NCI-H2171 treated with DMSO at 0.1 percent for 48 hours (cell line): ENCODE data around the gene SHOX.

Experiments used
- DNase-seq: peaks from one replicate; lab custom pipeline; 2025; lab: John Stamatoyannopoulos, UW

The SHOX gene

DNA sequence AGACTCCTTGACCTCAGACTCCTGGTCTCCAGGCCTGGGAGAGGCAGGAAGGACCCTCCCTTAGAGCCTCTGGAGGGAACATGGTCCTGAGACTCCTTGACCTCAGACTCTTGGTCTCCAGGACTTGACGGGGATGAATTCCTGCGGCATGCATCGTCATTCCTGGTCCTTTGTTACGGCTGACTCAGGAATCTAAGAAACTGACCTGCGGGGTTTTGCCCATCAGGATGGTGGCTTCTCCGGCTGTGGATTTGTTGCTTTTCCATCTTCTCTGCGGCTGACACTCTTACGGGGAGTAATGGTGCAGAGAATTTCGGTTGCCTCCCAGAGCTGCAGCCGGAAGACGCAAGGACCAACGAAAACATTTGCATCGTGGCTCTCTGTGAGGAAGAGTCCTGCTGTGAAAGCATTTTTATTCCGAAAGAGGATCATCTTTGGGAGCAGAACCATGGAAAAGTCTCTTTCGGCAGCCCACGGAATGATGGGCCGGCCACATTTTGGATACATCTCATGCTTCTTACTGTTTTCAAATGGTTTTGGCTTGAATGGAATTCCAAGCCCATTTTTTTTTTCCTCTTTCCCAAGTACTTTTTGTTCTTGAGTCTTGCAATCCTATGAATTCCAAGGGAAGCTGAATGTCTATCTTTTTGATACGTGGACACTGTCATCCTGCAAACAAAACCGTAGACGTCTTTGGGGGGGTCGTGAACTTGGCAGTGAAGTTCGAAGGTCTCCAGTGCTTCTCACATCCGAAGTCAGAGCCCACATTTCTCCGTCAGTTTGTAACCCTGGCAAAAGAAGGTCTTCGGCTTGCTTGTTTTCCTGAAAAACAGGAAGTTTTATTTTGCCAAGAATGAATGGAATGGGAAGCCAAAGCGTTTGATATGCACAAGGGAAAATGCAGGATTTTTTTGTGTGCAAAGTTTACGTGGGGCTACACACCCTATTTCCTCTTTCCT, 36.5 kb downstream of the SHOX start:
- no peak for DNase-seq

DNA sequence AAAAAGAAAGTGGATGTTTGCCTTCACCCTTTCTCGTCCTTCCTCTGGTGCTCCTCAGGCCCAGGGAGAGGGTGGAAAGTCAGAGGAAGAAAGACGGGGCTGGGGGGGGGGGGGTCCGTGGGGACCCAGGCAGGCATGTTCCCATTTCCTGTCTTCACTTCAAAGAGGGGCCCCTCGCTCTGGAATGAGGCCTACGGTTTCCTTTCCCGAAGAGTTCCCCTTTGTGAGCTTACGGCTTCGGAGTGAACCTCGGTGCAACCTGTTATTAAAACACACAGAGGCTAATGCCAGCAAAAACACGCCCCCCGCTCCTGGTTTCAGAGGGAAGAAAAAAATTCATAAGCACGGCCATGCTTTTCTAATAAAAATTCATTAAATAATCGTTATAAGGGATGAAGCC, 40.1 kb downstream of the SHOX start:
- no peak for DNase-seq

DNA sequence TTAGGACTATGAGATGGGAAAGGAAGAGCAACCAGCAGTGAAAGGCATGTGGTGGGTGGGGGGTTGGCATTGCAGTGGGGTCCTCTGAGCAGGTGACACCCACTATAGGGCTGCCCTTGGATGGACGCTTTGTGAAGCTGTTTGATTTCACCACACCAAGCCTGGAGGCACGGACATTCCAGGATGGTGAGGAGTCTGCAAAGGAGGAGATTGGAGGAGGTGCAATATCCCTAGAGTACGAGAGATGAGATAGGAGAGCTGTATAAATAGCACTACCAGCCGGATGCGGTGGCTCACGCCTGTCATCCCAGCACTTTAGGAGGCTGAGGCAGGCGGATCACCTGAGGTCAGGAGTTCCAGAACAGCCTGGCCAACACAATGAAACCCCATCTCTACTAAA, 42.3 kb downstream of the SHOX start:
- DNase-seq: no peak

DNA sequence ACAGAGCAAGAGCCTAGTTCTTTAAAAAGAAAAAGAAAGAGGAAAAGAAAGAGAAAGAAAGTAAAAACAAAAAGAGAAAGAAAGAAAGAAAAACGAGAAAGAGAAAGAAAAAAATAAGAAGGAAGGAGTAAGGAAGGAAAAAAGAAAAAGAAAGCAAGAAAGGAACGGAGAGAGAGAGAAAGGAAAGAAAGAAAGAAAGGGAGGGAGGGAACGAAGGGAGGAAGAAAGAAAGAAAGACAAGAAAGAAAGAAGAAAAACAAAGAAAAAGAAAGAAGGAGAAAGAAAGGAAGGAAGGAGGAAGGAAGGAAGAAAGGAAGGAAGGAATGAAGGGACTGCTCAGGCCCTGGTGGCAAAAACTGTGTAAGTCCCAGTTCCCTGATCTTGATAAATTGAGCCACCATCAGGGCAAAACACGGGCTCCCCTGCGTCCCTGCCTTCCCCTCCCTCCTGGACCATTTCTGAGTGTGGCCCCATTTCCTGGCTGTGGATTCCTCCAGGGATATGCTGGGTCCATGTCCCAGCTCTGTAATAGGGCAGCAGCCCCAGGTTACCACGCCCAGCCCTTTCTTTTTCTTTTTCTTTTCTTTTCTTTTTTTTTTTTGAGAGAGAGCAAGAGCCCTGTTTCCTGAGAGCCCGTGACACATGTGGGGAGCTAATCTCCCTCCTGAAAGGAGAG, 44.8 kb downstream of the SHOX start:
- no peak for DNase-seq

DNA sequence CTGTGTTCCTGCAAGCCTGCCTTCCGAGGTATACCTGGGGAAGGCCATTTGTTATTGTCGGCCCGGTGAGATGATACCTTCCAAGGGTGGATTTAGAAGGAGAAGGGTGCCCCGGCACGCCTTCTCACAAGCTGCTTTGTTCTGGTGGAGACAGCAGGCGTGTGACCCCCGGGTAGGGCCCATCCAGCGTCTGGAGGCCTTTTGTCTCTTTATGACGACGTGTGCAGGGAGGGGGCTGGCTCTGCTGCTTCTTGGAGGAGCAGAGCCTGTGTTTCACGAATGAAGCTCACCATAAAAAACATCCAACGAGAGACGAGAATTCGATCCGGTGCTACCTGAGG, 45.3 kb downstream of the SHOX start:
- DNase-seq: no peak

DNA sequence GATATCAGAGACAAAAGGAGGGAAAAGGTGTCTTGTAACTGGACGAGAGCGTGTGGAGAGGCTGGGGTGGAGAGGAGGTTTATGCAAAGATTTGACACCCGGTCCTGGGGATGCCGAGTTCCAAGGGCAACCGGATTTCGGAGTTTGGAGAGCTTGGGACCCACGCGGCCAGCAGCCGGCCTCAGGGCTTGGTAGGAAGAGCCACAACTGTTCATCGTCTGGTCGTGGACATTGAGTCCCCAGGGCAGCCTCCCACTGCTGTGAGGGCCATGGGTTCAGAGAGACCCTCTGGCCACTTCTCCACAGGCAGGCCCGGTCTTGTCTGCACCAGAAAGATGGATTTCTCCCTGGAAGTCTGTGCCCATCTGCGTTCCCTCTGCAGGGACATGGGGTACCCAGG, 46.8 kb downstream of the SHOX start:
- no peak for DNase-seq

DNA sequence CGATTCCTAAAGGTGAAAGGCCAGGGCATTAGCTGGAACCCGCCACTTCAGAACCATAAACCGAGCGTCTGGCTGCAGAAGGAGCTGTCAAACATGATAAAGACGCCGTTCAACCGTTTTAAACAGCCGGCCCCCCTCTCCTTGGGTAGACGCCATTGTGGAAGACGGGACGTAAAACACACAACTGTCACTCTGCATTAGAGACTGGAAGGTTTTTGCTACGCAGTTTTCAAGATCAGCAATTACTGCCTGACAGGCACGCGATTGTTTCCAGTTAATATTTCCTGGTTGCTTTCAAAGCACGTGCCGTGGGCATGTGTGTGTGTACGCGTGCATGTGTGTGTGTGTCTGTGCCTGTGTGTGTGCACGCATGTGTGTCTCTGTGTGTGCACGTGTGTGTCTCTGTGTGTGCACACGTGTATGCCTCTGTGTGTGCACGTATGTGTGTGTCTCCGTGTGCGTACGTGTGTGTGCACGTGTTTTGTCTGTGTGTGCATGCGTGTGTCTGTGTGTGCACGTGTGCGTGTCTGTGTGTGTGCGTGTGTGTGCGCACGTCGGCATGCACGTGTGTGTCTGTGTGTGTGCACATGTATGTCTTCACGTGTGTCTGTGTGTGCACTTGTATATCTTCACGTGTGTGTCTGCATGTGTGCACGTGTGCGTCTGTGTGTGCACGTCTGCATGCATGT, 48.8 kb downstream of the SHOX start:
- DNase-seq: no peak

DNA sequence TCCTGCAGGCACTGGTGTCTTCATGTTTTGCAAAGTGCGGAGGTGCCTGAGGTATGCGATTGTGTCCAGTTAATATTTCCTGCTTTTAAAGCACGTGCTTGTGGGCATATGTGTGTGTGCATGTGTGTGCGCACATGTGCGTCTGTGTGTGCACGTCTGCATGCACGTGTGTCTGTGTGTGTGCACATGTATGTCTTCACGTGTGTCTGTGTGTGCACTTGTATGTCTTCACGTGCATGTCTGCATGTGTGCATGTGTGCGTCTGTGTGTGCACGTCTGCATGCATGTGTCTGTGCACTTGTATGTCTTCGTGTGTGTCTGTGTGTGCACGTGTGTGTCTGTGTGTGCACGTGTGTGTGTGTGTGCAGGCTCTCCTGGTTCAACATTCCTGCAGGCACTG, 49.5 kb downstream of the SHOX start:
- no peak for DNase-seq

DNA sequence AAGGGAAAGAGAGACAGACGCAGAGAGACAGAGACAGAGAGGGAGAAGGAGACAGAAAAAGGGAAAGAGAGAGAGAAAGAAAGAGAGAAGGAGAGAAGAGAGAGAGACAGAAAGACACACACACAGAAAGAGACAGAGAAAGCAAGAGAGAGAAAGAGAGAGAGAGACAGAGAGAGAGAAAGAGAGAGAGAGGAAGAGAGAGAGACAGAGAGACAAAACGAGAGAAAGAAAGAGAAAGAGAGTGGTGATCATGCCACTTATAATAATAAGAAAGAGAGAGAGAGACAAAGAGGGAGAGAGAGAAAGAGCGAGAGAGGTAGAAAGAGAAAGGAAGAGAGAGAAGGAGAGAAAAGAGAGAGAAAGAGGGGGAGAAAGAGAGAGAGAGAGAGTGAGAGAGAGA, 51.4 kb downstream of the SHOX start:
- DNase-seq: no peak

DNA sequence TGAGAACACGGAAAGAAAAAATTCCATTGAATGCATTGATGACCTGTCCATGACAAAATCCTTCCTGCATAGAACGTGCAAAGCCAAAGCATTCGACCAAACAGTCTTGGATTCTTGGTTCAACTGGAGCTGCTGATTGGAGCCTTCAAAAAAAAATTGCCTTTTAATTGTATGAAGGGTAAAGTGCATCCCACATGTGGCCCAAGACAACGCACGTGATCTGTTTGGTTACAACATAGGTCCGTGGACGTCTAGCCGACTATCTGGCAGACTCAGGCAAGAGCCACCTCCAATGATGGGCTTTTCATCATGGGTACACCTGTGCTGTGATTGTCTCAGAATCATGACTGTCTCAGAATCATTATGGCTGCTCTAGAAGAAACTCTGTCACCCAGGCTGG, 52.3 kb downstream of the SHOX start:
- no peak for DNase-seq

DNA sequence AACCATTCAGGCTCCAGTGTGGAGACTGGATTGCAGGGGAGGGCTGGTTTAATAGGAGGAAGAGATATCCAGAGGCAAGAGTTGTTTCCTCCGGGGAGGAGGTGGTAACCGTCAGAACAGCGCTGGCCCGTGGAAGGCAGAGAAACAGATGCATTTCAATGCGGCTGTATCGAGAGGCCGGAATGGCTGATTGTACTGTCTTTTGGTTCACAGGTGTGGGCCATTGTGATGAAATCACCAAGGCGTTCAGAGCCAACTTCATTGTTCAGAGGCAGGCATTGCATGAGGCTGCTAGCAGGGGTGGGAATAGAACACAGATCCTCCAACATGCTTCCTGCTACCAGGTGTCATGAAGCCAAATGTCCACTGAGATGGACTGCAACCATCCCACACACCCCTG, 53.0 kb downstream of the SHOX start:
- no peak for DNase-seq

DNA sequence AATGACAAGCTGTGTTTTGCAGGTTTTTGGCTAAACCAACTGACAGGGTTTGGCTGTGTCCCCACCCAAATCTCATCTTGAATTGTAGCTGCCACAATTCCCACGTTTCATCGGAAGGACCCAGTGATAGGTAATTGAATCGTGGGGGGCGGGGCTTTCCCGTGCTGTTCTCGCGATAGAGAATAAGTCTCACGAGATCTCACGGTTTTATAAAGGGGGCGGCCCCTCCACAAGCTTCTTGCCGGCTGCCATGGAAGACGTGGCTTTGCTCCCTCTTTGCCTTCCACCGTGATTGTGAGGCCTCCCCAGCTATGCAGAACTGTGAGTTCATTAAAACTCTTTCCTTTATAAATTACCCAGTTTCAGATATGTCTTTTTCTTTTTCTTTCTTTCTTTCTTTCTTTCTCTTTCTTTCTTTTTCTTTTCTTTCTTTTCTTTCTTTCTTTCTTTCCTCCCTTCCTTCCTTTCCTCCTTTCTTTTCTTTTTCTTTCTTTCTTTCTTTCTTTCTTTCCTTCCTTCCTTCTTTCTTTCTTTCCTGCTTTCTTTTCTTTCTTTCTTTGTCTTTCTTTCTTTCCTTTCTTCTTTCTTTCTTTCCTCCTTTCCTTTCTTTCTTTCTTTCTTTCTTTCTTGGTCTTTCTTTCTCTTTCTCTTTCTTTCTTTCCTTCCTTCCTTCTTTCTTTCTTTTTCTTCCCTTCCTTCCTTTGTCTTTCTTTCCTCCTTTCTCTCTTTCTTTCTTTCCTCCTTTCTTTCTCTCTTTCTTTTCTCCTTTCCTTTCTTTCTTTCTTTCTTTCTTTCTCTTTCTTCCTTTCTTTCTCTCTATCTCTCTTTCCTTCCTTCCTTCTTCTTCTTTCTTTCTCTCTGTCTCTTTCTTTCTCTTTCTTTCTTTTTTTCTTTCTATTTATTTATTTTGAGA, 54.8 kb downstream of the SHOX start:
- no peak for DNase-seq

DNA sequence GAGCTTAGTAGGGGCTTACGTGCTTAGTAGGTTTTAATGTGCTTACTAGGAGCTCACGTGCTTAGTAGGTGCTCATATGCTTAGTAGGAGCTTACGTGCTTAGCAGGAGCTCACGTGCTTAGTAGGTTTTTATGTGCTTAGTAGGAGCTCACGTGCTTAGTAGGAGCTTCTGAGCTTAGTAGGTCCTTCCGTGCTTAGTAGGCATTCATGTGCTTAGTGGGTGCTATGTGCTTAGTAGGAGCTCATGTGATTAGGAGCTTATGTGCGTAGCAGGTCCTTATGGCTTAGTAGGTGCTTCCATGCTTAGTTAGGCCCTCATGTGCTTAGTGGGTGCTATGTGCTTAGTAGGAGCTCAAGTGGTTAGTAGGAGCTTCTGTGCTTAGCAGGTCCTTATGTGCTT, 59.4 kb downstream of the SHOX start:
- no peak for DNase-seq

DNA sequence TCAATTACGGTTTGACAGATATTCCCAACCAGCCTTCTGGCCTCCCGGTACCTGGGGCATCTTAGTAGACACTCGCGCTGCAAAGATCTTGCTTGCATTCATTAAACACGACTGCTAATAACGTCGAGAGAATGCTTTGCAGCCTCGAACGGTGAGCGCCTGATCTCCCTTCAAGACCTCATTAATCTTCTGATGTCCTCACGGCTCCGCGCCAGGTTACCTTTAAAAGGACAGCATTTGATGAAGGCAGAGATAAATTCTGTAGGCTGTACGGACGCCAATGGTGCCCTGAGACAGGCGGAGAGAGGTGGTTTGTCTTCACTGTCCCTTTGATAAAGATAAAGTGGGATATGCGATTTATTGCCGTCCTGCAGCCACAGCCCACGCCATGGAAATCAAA, 64.2 kb downstream of the SHOX start:
- no peak for DNase-seq

DNA sequence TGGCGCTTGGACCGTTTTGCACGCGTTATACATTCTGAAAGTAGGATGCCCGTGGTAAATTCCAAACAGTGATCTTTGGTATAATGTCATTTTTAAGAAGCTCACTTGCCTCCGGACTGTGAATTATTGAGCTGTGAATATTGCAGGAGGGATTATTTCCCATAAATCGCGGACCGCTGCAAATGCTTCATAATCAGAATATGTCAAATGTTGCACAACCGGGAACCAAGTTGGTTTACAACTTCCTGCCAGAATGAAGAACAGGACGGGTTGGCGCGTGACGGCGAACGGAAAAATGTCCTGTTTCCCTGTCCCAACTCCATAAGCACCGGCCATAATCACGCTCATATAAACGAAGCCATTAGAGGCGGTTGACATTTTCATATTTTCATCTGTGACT, 67.6 kb downstream of the SHOX start:
- DNase-seq: no peak

DNA sequence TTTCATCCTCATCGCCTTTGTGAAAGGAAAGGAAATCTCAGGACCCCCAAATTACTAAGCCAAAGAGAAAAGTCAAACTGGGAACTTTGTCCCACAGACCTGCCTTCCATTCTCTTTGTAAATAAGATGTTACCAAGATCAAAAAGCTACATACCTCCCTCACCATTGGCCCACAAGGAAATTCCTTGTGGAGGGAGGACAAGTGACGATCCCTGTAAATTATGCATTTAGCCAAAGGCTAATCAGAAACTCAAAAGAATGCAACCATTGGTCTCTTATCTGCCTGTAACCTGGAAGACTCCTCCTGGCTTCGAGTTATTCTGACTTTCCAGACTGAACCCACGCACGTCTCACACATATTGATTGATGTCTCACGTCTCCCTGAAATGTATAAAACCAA, 70.3 kb downstream of the SHOX start:
- DNase-seq: no peak

DNA sequence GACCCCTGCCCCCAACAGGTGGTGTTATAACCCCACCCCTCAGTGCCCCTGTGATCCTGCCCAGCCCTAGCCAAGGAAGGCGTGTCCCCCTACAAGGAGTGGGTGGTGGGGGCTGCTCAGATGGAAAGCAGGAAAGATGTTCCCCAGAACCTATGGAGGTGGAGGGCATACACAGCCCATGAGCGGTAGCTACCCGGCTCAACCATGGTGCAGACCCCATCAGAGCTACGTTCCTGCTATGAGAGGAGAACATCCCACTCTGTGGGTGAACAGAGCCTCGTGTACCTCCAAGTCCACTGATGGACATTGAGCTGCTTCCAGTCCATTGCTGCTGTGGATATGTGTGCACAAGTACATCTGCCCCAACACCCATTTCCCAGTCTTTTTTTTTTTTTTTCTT, 71.1 kb downstream of the SHOX start:
- no peak for DNase-seq

DNA sequence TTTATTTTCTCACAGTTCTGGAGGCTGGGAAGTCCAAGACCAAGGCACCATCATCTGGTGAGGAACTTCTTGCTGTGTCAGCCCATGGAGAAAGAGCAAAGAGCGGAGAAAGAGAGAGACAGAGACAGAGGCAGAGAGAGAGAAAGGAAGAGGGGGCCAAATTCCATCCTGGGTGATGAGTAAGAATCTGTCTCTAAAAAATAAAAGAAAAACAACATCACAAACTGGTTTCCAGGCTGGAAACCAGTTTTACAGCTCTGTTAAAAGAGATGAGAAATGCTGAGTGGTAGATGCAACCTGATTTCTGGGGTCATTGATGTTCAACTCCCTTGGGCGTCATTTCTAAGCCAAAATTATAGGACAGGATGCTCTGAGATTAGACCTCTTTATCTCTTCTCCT, 72.9 kb downstream of the SHOX start:
- DNase-seq: no peak

DNA sequence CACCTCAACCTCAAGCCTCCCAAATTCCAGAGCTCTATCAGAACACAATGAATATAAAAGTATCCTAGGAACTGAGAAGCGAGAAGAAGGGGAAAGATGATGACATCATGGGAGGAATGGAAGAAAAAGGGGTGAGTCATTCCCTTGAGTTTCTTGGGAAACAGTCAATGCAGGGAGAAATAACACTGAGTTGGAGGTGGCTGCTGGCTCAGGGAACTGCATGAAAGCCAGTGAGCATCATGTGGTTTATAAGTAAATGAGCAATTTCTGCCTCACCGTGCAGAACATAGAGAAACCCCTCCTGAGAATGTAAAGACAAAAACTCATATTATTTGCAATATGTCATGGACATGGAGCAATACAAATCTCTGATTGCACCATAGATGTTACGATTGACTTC, 73.3 kb downstream of the SHOX start:
- DNase-seq: no peak
